ENCODE measurements around the gene SRD5A1.
A peak's percentile ranks its signal among the peaks of the same experiment; 100 is the strongest.

SRD5A1 gene

DNA sequence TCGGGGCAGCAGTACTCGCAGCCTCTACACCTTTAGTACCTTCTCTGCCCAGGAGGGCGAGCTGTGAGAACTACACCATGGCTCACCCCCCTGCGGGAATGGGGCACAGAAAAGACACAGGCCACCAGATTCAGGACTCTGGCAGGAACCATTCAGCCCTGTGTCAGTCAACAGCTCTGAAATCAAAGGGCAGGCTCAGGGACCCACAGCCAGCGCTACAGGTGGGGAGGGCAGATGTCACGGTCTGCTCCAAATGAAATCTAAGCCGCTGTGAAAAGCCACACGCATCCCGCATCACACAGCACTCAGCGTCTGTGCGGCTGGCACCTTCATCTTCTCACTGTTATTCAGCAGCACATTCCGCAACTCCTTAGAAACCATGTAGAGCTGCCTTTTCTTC lies 28.3 kb upstream of the SRD5A1 start:
- DNase-seq: no peak

DNA sequence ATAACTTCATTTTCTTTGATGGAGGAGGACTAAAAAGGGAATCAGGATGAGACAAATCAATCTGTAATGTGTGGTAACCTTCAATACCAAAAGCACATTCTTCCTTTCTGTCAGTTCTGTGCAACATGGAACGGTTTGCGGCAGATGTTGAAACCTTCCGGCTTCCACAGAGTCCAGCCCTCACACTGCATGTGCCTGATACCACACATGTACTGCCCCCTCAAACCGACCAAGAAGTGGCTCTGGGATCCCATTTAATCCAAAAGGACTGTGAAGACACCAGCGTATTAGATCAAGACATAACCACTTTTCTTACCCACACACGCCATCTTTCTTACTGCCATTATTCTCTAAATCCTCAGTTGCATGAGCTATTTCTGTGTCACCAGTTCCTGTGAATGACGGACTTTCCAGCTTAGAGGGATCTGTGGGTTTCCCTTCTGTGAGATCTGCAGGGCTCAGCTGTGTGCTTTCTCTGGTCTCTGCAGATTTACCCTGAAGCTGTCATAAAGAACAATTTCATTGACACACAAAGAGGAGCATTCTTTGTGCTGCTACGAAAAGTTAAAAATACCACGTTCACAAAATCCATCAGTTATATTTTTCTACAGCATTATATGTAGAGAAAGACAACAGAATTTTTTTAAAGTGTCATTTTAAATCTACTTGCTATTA lies 26.2 kb upstream of the SRD5A1 start:
- no peak for DNase-seq

GRCh38 chr5:6607559-6607936 lies 25.7 kb upstream of the SRD5A1 start:
- no peak for DNase-seq

DNA sequence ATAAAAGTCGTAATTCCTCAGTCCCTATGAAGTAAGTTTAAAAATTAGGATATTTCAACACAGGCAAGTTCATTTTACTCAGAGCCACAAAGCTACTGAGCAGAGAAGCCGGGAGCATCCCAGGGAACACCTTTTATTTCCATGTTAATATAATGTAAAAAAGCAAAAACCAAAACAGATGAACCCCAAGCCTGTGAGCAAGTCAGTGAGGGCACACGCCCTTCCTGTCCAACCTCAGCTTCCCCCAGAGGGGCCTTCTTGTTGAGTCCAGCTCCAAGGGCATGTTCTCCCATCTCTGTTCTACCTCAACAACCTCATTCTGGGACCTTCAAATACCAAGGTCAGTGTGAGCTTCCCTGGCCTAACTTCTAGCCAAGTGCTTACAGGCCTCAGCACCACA lies 25.2 kb upstream of the SRD5A1 start:
- no peak for DNase-seq

- DNase-seq: no peak
Observed at GRCh38 chr5:6611334-6612256, 21.6 kb upstream of the SRD5A1 start.

DNA sequence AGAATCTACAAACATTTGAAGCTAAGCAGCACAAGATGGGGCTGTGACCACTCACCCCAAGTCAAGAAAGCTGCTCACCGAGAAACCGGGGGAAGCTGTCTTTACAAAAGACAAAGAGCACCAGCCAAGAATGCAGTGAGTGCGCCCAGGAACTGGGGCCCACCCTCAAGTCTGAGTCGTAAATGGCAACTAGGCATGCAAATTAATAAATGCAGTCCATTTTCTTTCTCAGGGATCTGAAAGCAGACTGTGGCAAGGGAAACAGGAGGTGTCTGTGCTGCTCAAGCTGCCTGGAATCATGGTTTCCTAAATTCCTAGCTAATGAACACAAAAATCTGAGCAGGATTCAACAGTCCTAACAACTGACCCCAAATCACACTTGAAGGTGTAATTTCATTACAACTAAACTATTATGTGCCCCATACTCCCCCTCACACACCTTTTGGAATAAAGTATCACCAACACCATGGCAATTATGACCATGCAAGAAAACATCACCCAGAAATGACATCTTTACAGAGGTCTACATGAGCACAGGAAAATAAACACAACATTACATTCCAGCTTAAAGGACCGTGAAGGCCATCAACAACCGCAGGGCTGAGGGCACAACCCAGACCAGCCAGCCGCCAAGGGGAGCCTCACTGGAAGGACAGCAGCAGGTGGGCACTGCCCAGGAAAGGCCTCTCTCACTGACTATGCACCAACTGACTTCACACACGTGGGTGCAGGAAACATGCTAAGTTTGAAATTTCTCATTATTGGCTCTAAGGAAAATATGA lies 18.0 kb upstream of the SRD5A1 start:
- no peak for DNase-seq

- DNase-seq: no peak
Observed at GRCh38 chr5:6616632-6617031, 16.6 kb upstream of the SRD5A1 start.

GRCh38 chr5:6623228-6623627 lies 10.0 kb upstream of the SRD5A1 start:
- no peak for DNase-seq

DNA sequence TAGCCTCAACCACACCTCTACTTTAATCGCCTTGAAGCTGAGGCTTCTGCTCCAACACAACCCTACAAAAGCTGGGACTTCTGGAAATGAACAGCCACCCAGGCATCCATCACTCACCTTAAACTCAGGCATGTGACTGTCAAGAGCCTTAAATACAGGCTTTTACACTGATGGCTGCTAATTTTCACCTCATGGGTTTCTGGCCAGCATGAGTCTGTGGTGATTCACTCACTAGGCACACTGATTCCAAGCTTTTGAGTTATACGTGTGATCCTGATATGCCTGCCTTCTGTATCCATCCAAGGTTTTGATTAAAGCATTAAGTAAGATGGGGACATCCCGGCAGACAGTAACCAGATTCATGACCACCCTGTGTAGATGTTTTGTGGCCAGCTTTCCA lies 9.3 kb upstream of the SRD5A1 start:
- no peak for DNase-seq

DNA sequence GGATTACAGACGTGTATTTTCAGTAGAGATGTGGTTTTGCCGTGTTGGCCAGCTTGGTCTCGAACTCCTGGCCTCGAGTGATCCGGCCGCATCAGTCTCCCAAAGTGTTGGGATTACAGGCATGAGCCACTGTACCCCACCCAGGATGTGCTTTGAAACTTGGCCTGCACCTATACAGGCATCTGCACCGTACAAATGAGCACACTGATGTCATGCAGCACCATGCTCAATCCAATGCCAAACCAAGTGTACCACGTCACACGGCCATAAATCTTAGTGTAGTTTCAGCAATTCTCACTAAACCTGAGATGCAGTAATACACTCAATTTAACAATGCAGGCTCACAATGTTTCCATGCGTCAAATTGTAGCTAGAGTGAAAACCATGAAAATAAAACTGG lies 6.7 kb upstream of the SRD5A1 start:
- no peak for DNase-seq

- no peak for DNase-seq
Observed at GRCh38 chr5:6631441-6631840, 1.8 kb upstream of the SRD5A1 start.

GRCh38 chr5:6632324-6632887 lies 834 bp upstream of the SRD5A1 start:
- no peak for DNase-seq

GRCh38 chr5:6633469-6634245 lies 417 bp downstream of the SRD5A1 start:
- peak in 2 of 4 experiments; percentile 35 to 48 for DNase-seq

- DNase-seq: no peak
Observed at GRCh38 chr5:6634306-6634705, 1.1 kb downstream of the SRD5A1 start.

- DNase-seq: no peak
Observed at GRCh38 chr5:6634788-6635430, 1.7 kb downstream of the SRD5A1 start.

DNA sequence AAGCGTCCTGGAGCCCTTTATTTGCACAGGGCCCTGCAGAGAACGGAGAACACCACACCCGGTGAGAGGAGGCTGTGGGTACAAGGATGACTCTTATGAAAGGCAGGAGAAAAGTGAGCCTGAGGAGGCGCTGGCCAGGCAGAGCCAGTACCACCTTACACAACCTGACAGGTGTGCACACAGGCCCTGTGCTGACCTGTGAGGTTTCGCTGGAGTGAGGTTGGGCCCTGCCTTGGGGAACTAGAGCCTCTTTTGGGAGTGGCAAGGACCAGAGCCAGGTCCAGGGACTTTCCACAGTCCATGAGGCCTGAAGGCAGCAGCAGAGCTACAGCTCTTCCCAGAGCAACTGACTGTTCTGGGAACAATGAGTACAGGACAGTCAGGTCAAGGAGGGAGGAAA lies 3.1 kb downstream of the SRD5A1 start:
- DNase-seq: no peak

DNA sequence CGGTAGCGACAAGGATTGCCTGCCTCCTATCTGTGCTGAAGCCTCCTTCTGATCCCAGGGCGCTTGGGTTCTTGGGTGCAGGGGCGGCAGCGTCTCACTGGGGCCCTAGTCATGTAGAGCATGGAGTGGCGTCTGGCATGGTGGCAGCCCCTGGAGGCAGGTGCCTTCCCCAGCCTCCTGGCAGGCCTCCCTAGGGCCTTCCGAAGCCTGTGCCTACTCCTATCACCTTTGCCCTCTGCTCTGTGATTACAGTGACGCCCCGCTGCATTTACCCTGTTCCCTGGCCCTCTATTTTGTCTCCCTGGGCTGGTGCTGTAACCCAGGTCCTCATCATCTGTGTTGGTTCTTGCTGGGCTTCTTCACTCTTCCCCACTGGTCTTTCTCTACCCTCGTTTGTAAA lies 3.8 kb downstream of the SRD5A1 start:
- no peak for DNase-seq

DNA sequence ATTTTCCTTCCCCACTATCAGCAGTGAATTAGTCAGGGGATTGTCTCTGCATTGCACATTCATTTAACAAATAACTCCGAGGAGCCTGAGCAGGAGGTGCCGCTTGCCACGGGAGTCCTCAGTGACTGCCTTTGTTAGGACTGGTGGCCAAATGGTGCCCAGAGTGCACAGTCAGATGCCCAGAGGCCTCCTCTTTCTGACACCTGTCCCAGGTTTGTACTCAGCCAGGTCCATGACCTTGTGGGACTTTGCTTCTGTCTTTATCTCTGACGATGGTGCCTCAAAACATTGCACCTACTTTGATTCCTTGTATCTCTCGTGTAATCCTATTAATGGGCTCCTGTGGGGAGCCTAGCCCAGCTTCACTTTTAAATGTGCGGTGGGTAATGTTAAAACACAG lies 4.3 kb downstream of the SRD5A1 start:
- DNase-seq: no peak

GRCh38 chr5:6638236-6638635 lies 5.0 kb downstream of the SRD5A1 start:
- no peak for DNase-seq

DNA sequence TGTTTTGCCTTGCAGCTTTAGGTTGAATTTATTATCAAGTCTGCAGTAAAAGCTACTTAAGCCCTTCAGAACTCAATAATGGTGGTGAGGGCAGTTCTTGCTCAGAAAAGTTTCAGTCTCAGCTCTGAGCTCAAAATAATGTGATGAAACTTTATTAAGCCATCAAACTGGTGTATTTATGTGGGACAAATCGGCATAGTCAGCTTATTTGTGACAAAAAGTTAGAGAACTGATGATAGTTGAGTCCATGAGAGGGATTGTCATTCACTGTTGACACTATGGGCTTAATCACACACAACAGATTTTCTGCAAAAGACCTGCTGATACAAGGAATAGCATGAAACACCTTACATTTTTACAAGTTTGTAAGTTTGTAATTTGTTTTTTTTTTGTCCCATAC lies 9.4 kb downstream of the SRD5A1 start:
- DNase-seq: no peak

DNA sequence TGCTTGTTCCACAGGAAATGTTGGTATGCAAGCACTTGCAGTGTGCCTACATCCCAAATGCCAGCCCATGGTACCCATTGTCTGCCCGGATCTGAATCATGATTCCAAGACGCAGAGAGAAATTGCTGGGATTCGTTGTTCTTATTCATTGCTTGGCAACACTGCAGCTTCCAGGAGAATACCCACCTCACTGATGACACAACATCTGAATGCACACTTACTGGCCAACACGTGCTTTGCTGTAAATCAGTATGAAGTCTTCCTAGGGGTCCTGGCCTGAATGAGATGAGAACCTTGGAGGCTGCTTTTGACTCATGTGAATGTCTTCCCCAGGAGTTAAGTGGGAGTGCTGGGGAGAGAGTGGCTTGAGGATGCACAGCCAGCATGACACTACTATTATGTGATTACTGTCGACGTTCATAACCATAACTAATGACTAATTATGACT lies 11.6 kb downstream of the SRD5A1 start:
- no peak for DNase-seq
